Hindlimb muscle (tissue), 1 donor: ENCODE results near the gene IAPP. TPM values are rescaled to one million over a fixed set of nuclear protein-coding genes. Genes with fewer than 3 reads are reported as not detected.
"Not testable (repeated sequence)": the region's sequence is repeated elsewhere in the genome, so short reads cannot be mapped to it uniquely, and the experiment has no call there.

ENCODE experiments used
- DNase-seq: peaks from one replicate; pipeline ENCODE4 v3.0.0-alpha.2; 2013
- polyA plus RNA-seq: library from polyadenylated mRNA; unstranded; fragments of 120-200 nt; gene quantifications from one replicate; pipeline ENCODE4 v1.2.1, GENCODE V29; 2013; ENCODE audit not compliant: insufficient read length

The IAPP gene
- polyA plus RNA-seq, result not detected

- no peak for DNase-seq
Observed at GRCh38 chr12:21372602-21373001, at the start of gene IAPP. TSS of gene IAPP (plus strand) at chr12:21372902. CDS start at chr12:21373352, 450 bp downstream.

GRCh38 chr12:21323736-21324135, 49.0 kb upstream of the IAPP start:
- DNase-seq, result no peak

GRCh38 chr12:21324551-21324950, 48.2 kb upstream of the IAPP start:
- no peak for DNase-seq

- no peak for DNase-seq
Observed at GRCh38 chr12:21328578-21328977, 44.1 kb upstream of the IAPP start.

GRCh38 chr12:21330682-21331253, 41.9 kb upstream of the IAPP start:
- DNase-seq, result no peak

- DNase-seq, result no peak
Observed at GRCh38 chr12:21334771-21335325, 37.9 kb upstream of the IAPP start, which contains the start of gene SLCO1A2. TSS of gene SLCO1A2 (minus strand) at chr12:21334917. CDS start at chr12:21334647, 270 bp downstream.

- no peak for DNase-seq
Observed at GRCh38 chr12:21336656-21337055, 36.0 kb upstream of the IAPP start.

- peak; percentile 3 for DNase-seq
Observed at GRCh38 chr12:21337453-21337852, 35.2 kb upstream of the IAPP start.

GRCh38 chr12:21337959-21338744, 34.5 kb upstream of the IAPP start:
- DNase-seq, result peak; percentile 19

GRCh38 chr12:21339921-21340320, 32.8 kb upstream of the IAPP start:
- no peak for DNase-seq

- DNase-seq, result no peak
Observed at GRCh38 chr12:21340403-21340802, 32.3 kb upstream of the IAPP start.

- DNase-seq, result no peak
Observed at GRCh38 chr12:21341769-21342168, 30.9 kb upstream of the IAPP start.

- no peak for DNase-seq
Observed at GRCh38 chr12:21343636-21344035, 29.1 kb upstream of the IAPP start.

GRCh38 chr12:21346542-21347205, 26.0 kb upstream of the IAPP start:
- no peak for DNase-seq

GRCh38 chr12:21350975-21351374, 21.7 kb upstream of the IAPP start:
- DNase-seq, result no peak

- no peak for DNase-seq
Observed at GRCh38 chr12:21353487-21353886, 19.2 kb upstream of the IAPP start.

GRCh38 chr12:21353948-21354347, 18.8 kb upstream of the IAPP start:
- no peak for DNase-seq

GRCh38 chr12:21354641-21355040, 18.1 kb upstream of the IAPP start:
- DNase-seq, result no peak

GRCh38 chr12:21360632-21361031, 12.1 kb upstream of the IAPP start:
- not testable (repeated sequence) for DNase-seq

GRCh38 chr12:21369141-21369980, 3.3 kb upstream of the IAPP start:
- no peak for DNase-seq

- DNase-seq, result no peak
Observed at GRCh38 chr12:21370845-21371449, 1.8 kb upstream of the IAPP start.

- DNase-seq, result no peak
Observed at GRCh38 chr12:21379218-21379617, 6.5 kb downstream of the IAPP start.
